Calu3 (cell line): ENCODE results near the gene MBD2. TPM values are rescaled to one million over a fixed set of nuclear protein-coding genes. Genes with fewer than 3 reads are reported as not detected.

Experiments used
- BruUV-seq: library from RNA; stranded (reverse); fragments of 400-500 nt; replicated peaks from 2 replicates; lab custom pipeline; 2021; lab: Mats Ljungman, UMichigan
- CTCF ChIA-PET: fragments of 300-600 bp; sonication (Branson Sonifier 250); formaldehyde crosslinking; loops from one replicate; lab custom pipeline; 2022; ENCODE audit warnings: antibody characterized with exemption; lab: Charles Lee
- DNase-seq: peaks from one replicate; pipeline ENCODE4 v3.0.0; 2022
- H3K27ac Mint-ChIP-seq: one replicate; pipeline ENCODE4 v1.8.0; 2022; ENCODE audit warnings: mixed read lengths; ENCODE audit not compliant: unreplicated experiment
- H3K27me3 Mint-ChIP-seq: one replicate; pipeline ENCODE4 v1.8.0; 2022; ENCODE audit warnings: mixed read lengths; ENCODE audit not compliant: unreplicated experiment
- H3K36me3 Mint-ChIP-seq: one replicate; pipeline ENCODE4 v1.8.0; 2022; ENCODE audit warnings: mild to moderate bottlenecking, moderate library complexity, mixed read lengths; ENCODE audit not compliant: insufficient read depth, unreplicated experiment
- H3K4me1 Mint-ChIP-seq: one replicate; pipeline ENCODE4 v1.8.0; 2022; ENCODE audit warnings: mild to moderate bottlenecking, low read depth, mixed read lengths; ENCODE audit not compliant: unreplicated experiment
- H3K4me3 Mint-ChIP-seq: one replicate; pipeline ENCODE4 v1.8.0; 2022; ENCODE audit warnings: mild to moderate bottlenecking, low read depth, moderate library complexity, mixed read lengths; ENCODE audit not compliant: unreplicated experiment
- H3K9me3 Mint-ChIP-seq: one replicate; pipeline ENCODE4 v1.8.0; 2022; ENCODE audit warnings: low read depth, mixed read lengths; ENCODE audit not compliant: unreplicated experiment
- intact Hi-C: fragments of 100-400 bp; cut with micrococcal nuclease; formaldehyde crosslinking; loops from one replicate; pipeline ENCODE4 v1.10.0; 2022; ENCODE audit not compliant: unreplicated experiment
- total RNA-seq: library from RNA; stranded (reverse); gene quantifications from 2 replicates; pipeline ENCODE4 v1.2.3, GENCODE V29; 2022
- TF ChIP-seq, protein P1 (sequence below): fragments of 200-600 bp; IDR thresholded peaks from one replicate; pipeline ENCODE4 v1.8.0; 2022; ENCODE audit warnings: antibody characterized with exemption; ENCODE audit not compliant: unreplicated experiment

The MBD2 gene
- total RNA-seq, 1 experiment from 2014 or later = 106 TPM

DNA sequence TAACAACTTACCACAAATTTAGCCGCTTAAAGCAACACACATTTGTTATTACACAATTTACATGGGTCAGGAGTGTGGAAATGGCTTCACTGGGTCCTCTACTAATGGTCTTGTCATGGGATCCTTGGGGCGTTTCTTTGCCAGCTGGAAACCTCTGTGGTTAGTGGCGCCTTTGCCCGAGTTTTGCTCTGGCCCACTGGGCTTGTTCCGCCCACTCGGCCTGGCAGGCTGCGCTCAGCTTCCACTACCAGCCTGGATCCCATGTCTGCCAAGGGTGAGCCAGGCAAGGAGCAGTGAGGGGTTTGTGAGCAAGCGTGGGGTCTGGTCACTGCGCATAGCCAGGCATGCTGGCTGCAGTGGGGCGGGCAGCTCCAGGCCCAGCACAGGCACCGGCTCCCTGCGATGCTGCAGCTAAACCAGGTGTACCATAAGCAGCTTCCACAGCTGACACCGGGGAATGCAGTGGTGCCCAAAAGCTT is 16.2 kb upstream of the MBD2 start:
- no peak overlapping the region for H3K27ac Mint-ChIP-seq
- BruUV-seq = no TSS peak
- no peak for DNase-seq

GRCh38 chr18:54239601-54240000 is 15.1 kb upstream of the MBD2 start:
- H3K36me3 Mint-ChIP-seq = no peaks in the 10 kb centered on the region
- H3K9me3 Mint-ChIP-seq = no peaks in the 10 kb centered on the region
- no peaks in the 10 kb centered on the region for H3K27me3 Mint-ChIP-seq
- DNase-seq = no peak
- TF ChIP-seq, protein P1, sequence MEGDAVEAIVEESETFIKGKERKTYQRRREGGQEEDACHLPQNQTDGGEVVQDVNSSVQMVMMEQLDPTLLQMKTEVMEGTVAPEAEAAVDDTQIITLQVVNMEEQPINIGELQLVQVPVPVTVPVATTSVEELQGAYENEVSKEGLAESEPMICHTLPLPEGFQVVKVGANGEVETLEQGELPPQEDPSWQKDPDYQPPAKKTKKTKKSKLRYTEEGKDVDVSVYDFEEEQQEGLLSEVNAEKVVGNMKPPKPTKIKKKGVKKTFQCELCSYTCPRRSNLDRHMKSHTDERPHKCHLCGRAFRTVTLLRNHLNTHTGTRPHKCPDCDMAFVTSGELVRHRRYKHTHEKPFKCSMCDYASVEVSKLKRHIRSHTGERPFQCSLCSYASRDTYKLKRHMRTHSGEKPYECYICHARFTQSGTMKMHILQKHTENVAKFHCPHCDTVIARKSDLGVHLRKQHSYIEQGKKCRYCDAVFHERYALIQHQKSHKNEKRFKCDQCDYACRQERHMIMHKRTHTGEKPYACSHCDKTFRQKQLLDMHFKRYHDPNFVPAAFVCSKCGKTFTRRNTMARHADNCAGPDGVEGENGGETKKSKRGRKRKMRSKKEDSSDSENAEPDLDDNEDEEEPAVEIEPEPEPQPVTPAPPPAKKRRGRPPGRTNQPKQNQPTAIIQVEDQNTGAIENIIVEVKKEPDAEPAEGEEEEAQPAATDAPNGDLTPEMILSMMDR = no peak
- intact Hi-C loops = no loop called here
- CTCF ChIA-PET = no interaction called here
- no peaks in the 10 kb centered on the region for H3K4me1 Mint-ChIP-seq
- H3K4me3 Mint-ChIP-seq = no peak overlapping the region
- BruUV-seq = no TSS peak
- H3K27ac Mint-ChIP-seq = no peak overlapping the region

More for the DNA sequence above, 16.2 kb upstream of the MBD2 start:
- CTCF ChIA-PET = no interaction called here
- intact Hi-C loops = no loop called here
- no peaks in the 10 kb centered on the region for H3K27me3 Mint-ChIP-seq
- H3K4me1 Mint-ChIP-seq = no peaks in the 10 kb centered on the region
- H3K36me3 Mint-ChIP-seq = no peaks in the 10 kb centered on the region
- H3K4me3 Mint-ChIP-seq = no peak overlapping the region
- TF ChIP-seq, protein P1 = no peak
- H3K9me3 Mint-ChIP-seq = no peaks in the 10 kb centered on the region

DNA sequence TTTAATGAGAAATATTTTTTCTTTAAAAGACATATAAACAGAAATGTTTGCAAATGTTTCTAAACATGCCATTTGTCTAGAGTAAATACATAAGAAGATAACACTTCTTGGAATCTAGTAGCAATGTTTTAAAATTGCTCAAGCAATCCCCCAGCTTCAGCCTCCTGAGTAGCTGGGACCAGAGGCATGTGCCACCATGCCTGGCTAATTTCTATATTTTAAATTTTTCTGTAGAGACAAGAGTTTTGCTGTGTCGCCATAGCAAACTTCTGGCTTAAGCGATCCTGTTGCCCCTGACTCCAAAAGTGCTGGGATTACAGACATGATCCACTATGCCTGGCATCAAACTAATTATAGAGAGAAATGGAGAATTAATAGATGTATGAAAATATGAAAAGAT is 14.6 kb upstream of the MBD2 start:
- Mint-ChIP-seq H3K4me3 (no peak overlapping the region), H3K27ac (no peak overlapping the region), H3K4me1 (no peaks in the 10 kb centered on the region), H3K36me3 (no peaks in the 10 kb centered on the region), H3K9me3 (no peaks in the 10 kb centered on the region), H3K27me3 (no peaks in the 10 kb centered on the region)
- DNase-seq = no peak
- intact Hi-C loops = no loop called here
- TF ChIP-seq, protein P1 = no peak
- CTCF ChIA-PET = no interaction called here
- BruUV-seq = no TSS peak

GRCh38 chr18:54238173-54238936 is 13.9 kb upstream of the MBD2 start:
- BruUV-seq = no TSS peak
- intact Hi-C loops = no loop called here
- CTCF ChIA-PET = no interaction called here
- Mint-ChIP-seq H3K4me3 (no peak overlapping the region), H3K27me3 (no peaks in the 10 kb centered on the region), H3K9me3 (no peaks in the 10 kb centered on the region), H3K4me1 (no peaks in the 10 kb centered on the region), H3K36me3 (no peaks in the 10 kb centered on the region), H3K27ac (no peak overlapping the region)
- TF ChIP-seq, protein P1 = no peak
- no peak for DNase-seq
